Mammary epithelial cell (primary cell): ENCODE results near the gene OLFM2.
"Not testable (repeated sequence)": the region's sequence is repeated elsewhere in the genome, so short reads cannot be mapped to it uniquely, and the experiment has no call there.

Source experiments
- EZH2 ChIP-seq: IDR thresholded peaks from 2 replicates; pipeline ENCODE4 v1.6.1; 2012; ENCODE audit warnings: low read length, inconsistent platforms, borderline replicate concordance
- TF ChIP-seq, protein P1 (sequence below), 2 donors: IDR thresholded peaks in 1 of 2; conservative IDR thresholded peaks in 1 of 2; 2 replicates each; pipeline ENCODE4 v1.5.1; 2011 to 2012; ENCODE audit warnings: inconsistent platforms in 2 of 2, low read length in 2 of 2, mild to moderate bottlenecking in 2 of 2, control low read depth in 1 of 2, low read depth in 1 of 2; ENCODE audit not compliant: insufficient read depth in 1 of 2; ENCODE audit errors: extremely low read depth in 1 of 2

DNA sequence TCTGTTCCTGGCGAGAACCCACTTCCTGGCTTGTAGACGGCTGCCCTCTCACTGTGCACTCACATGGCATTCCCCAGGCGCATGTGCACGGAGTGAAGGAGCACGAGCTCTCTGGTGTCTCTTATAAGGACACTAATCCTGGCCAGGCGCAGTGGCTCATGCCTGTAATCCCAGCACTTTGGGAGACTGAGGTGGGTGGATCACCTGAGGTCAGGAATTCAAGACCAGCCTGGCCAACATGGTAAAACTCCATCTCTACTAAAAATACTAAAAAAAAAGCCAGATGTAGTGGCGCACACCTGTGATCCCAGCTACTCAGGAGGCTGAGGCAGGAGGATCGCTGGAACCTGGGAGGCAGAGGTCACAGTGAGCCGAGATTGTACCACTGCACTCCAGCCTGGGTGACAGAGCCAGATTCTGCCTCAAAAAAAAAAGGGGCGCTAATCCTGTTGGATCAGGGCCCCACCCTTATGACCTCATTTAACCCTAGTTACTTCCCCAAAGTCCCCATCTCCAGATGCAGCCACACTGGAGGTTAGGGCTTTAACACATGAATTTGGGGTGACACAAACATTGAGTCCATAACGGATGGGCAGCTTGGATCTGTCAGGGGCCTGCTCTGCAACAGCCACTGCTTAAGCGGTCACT is 92.6 kb downstream of the OLFM2 start:
- TF ChIP-seq, protein P1, sequence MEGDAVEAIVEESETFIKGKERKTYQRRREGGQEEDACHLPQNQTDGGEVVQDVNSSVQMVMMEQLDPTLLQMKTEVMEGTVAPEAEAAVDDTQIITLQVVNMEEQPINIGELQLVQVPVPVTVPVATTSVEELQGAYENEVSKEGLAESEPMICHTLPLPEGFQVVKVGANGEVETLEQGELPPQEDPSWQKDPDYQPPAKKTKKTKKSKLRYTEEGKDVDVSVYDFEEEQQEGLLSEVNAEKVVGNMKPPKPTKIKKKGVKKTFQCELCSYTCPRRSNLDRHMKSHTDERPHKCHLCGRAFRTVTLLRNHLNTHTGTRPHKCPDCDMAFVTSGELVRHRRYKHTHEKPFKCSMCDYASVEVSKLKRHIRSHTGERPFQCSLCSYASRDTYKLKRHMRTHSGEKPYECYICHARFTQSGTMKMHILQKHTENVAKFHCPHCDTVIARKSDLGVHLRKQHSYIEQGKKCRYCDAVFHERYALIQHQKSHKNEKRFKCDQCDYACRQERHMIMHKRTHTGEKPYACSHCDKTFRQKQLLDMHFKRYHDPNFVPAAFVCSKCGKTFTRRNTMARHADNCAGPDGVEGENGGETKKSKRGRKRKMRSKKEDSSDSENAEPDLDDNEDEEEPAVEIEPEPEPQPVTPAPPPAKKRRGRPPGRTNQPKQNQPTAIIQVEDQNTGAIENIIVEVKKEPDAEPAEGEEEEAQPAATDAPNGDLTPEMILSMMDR (conservative IDR thresholded peaks at IDR 0.05 in 1 of 2, IDR thresholded peaks at IDR 0.05 in 1 of 2; ENCODE audit: extremely low read depth in 1 of 2, insufficient read depth in 1 of 2, low read depth in 1 of 2, low read length in 2 of 2) = not testable (repeated sequence)
- not testable (repeated sequence) for TF ChIP-seq EZH2
